Measurements from ENCODE around the gene JAG1.
"Not testable (repeated sequence)": the region's sequence is repeated elsewhere in the genome, so short reads cannot be mapped to it uniquely, and the experiment has no call there.

The JAG1 gene

DNA sequence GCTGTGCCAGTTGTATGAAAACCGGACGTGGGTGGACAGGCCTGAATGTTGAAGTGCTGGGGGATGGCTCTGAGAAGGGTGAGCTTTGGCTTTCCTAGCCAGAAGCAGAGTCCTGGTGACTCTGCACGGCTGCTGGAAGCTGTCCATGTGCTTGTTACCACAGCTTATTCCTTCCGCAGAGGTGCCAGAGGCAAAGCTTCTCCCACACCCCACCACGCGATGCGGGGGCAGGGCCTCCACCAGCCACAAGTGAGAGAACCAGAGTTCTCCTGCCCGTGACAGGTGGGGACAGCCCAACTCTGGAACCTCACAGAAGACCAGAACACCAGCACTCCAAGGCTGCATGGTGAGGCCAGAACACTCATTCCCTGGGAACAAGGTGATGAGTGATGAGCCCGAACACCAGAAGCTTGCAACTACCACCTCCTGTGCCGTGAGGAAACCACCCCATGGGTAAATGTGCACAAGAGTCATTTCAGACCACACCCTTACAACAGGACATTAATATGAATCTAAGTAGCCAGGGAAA lies 36.7 kb downstream of the JAG1 start:
- DNase-seq (ENCODE audit: low spot score) = peak; percentile 73

DNA sequence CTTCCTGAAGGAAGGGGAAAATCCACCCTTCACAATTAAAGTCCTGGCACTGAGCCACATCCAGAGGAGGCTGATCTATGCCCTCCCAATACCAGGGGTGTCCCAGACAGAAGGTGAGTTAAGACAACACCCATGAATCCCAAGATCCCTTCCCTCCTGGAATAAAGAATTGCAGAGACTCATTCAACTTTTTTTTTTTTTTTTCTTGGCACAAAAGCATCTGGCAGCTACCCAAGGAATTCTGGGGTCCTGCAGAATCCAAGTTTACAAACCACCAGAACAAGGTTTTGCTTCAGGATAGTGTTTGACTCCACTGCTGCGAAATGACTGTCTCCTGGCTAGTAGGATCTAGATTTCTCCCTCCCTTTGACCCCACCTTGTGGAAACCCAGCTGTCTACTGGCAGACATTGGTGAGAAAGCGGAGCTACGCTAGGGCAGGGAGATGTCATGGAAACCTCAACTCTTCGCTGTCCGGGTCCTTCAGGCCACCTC lies 37.4 kb downstream of the JAG1 start:
- peak; percentile 44 for DNase-seq (ENCODE audit: low spot score)

DNA sequence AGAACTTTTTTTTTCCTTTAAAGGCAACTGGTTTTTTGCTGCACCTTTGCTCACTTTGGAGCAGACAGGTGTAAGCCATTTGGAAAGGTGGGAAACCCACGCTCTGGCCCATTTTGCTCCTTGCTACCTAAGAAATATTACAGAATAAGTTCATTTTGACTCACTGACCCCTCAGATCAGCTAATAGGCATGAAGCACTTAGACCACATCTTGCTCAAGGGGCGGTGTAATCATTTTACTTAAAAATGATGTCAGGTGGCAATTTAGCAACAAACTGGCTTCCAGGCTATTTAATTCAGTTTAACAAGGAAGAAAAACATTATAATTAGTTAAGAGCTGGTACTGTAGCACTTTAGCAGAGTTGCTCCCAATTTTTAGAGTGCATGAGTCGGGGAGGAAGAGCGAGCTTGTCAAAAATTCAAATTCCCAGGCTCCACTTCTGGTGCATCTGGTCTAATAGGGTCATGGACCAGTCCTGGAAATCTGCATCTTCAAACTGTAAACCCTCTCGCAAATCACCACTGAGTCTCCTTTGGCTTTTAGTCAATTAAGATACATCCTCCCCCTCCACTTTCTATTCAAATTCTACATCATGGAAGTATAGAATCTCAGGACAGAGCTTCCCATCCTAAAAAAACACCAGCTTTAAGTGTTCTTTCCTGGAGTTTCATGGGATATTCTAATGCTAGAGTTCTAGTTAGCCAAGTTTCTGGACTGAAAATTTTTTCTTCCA lies 38.2 kb downstream of the JAG1 start:
- no peak for DNase-seq (ENCODE audit: low spot score)

DNA sequence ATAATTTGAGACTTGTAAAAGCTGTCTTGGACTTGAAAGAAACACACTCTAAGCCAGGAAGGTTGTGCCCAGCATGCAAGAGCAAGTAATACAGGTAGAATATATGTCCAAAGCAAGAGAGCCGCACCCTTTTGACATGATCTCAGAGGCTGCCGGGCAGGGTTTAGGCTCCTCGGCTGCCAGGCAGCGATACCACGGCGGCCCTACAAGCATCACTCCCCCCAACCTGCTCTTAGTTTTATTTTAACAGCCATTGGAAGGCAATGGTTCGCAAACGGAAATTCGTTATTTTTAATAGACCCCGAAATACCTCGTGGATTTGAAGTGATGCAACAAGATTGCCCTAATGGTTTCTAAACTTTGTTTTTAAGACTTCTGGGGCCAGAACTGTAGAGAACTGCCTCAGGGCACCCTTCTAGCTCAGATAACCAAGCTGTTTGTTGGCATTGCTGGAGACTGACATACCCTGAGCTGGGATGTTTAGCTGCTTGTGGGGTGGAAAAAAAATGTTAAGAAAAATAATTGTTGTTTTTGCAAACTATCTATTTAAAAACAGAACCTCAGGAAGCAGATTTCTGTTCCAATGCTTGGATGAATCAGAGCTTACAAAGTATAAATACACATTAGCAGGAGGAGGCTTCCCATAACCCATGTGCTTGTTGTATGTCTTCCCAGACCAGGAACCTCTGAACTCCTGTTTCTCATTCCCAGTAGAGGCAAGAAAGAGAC lies 39.0 kb downstream of the JAG1 start:
- peak; percentile 51 for DNase-seq (ENCODE audit: low spot score)

DNA sequence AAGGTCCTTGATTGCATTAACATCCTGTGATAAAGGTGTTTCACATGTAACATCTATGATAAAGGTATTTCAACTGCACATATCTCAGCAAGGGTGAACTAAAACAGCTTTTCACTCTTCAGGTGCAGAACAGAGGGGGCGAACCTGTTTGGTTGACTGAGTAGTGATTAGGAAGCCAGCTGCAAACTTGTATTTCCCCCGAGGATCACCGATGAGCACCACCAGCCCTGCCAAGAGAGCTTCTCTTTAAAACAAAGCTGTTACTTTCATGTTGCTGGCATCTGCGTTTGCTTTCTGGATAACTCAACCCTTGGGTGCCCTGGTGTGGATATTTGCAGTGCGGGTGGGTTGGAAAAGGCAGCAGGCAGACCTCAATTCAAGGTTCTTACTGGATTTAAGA lies 39.6 kb downstream of the JAG1 start:
- no peak for DNase-seq (ENCODE audit: low spot score)

DNA sequence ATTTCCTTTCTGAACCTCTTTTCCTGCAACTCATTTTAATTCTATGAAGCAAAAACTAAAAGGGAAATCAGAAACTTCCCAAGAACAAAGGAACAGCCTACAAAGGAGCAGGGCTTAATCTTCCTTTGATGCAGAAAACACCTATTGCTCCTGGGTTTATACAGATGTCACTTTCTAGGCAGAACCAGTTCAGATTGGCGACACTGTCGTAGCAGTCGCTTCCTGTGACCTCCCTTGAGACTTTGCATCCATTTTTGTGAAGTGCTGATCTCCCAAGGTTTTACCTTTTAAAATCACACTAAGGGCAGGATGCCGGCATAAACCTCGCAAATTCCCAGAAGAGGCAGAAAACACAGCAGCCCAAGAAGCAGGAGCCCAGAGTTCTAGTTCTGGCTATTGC lies 40.1 kb downstream of the JAG1 start:
- DNase-seq (ENCODE audit: low spot score) = no peak

DNA sequence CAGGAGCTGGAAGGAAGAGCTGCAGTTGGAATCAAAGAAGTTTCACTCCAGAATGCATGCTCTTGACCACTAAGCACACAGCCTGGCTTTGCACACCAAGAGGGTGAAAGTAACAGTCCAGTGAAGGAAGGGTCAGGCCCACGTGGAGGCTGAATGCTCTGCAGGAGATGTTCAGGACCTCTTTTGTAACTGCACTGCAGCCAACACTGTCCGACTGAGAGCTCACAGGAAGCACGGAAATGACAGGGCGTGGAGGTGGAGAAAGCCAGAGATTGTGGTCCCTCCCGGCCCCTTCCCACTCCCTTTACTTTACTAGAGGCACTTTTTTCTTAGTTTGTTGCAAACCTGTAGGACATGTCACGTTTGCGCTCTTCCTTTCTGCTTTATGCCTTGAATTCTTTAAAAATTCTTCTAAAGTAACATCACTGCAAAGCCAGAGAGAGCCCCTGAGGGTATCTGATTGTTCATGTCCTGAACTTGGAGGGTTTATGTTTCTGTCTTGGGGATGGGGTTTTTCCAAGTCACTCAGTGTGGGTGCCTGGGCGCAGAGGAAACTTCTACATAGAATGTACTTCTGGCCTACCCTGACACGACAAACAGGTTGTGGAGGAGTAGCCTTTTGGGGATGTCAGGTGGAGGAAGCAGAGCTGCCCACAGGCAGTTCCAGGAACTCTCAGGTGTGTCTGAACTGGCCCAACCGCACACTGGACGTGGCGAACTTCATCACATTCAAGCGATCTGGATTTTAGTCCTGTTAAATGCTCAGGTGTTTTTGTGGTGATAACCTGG lies 40.9 kb downstream of the JAG1 start:
- no peak for DNase-seq (ENCODE audit: low spot score)

DNA sequence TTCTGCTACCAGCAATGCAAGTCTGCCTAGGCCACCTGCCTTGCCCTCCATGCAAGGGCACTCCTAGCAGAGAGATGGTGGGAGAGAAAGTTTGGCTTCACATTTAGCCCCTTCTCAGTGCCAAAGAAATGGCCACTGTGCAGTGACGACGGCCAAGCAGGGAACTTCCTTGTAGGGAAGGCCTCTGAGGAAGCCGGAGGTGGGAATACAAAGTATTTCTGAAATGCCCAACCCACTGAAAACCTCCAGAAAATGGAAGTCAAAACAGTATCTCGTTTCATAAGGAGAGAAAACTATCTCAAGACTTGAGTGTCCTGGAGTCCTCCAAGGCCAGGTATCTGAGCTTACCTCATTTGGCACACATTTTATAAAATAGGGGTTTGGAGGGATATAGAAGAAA lies 42.7 kb downstream of the JAG1 start:
- no peak for DNase-seq (ENCODE audit: low spot score)

DNA sequence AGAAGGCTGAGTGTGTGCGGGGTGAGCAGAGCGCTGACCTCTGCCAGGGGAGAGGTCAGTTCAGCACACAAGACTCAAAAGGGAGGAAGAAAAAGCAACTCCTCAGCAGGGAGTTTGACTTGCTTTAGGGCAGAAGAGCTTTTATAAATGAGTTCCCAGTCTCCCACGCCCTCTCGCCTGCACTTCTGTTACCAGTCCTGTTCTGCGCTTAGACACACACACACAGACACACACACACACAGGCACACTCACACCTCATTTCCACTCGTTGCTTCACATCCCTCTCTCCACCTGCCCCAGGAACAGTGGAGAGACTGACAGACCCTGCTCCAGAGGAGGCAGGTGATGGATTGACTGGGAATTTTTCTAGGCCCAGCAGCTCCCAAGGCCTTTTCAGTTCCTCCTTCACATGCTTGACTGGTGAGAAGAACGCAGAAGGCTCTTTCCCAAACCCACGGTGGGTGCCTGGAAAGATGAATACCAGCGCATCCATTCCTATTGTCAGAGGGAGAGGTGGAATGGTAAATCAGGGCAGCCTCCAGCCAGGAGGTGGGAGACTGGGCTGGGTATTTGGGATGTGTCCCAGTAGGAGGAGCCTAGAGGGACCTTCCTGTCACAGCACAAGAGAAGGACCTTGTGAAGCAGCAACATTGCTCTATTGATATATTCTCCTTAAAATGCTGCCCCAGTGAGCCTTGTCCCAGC lies 43.7 kb downstream of the JAG1 start:
- DNase-seq (ENCODE audit: low spot score) = no peak

DNA sequence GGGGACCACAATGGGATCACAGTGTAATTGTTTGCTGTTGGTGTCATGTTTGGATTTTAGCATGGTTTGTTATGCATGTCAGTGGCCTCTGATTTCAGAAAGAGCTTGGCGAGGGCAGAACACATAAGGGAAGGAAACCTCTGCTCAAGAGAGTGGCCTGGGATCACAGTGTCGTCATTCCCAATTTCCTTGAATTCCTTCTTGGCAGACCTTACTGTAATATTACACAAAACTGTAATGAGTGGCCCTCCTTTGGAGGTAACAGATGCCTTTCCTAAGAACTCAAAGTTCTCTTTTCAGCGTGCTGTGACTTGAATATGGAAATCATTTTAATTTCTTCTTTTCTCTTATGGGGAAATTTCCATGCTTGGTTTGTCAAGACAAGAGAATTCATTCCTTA lies 46.9 kb downstream of the JAG1 start:
- no peak for DNase-seq (ENCODE audit: low spot score)

DNA sequence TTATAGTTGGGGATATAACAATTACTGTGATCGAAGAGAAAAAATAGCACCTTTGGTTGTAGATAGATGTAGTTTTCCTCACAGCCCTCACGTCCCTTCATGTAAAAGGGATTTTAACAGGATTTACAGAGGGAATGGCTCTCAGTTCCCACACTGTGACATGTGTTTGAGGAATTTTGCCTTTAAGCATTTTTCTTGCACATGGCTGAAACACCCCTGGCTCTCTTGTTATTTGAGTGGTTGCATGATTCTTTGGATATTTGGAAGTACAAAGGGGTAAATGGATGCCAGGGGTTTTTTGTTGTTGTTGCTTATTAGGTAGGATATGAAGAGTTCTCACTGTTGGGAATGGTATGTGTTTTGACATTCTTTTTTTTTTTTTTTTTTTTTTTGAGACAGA lies 48.2 kb downstream of the JAG1 start:
- no peak for DNase-seq (ENCODE audit: low spot score)

DNA sequence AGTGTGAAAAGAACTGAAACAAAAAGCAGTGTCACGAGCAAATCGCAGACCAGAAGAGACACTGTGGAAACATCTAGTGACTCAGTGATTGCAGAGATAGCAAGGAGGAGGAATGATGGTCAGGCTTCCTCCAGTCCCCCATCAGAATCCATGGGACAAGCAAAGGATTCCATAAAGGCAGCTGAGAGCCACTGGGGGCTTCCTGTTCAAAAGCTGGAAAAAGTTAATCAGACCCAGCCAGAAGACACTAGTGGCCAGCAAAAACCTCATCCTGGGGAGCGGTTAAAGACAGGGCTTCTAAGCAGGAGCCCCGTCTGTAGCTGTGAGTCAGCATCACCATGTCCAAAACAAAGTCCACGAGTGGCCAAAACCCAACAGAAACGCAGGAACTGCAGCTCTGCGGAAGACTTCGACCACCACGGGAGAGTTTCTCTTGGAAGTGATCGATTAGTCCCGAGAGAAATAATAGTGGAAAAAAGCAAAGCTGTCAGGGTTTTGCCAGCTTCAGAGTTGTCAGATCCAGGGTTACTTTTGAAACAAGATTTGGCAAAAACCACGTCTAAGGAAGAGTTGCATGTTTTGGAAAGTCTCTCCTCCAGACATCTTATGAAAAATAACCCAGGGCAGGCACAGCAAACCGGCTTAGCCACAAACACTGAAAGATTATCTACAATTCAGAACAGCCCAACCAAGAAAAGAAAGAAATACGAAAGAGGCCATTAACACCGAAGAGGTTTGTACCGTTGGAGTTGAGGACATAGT lies 51.0 kb downstream of the JAG1 start:
- peak; percentile 79 for DNase-seq (ENCODE audit: low spot score)

DNA sequence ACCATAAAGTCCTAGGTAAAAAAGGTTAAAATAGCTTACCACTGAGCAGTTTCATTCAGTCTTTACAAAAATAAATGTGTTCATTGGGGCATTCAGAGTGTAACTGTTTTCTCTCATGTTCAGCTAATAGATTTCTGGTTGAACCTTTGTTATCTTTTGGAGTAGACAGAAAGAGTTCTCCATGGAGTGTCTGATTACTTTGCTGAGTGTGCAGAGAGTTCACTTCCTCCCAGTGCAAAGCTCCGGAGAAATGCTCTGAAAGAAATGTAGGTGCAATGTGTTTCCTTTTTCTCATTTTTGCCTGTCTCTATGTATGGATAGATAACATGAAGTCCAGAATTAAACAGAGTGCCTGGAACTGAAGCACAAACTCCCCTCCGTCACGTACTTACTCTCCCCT lies 52.6 kb downstream of the JAG1 start:
- DNase-seq (ENCODE audit: low spot score) = no peak

DNA sequence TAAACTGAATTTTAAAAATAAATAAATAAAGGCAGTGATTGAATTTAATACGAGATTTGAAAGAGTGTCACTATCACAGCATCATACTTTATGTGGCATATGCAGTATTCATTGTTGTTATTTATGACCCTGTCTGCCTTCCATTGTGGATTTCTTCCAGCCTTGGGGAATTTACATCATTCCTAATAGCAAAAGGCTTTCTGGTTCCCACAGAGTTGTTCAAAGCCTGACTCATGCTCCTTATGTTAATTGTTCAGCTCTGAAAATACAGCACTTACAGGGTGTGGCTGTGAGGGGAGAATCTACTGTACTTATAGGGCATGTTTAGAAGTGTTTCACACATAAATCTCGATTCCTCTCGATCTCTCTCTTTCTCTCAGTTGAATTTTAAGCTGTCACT lies 54.4 kb downstream of the JAG1 start:
- peak; percentile 78 for DNase-seq (ENCODE audit: low spot score)

DNA sequence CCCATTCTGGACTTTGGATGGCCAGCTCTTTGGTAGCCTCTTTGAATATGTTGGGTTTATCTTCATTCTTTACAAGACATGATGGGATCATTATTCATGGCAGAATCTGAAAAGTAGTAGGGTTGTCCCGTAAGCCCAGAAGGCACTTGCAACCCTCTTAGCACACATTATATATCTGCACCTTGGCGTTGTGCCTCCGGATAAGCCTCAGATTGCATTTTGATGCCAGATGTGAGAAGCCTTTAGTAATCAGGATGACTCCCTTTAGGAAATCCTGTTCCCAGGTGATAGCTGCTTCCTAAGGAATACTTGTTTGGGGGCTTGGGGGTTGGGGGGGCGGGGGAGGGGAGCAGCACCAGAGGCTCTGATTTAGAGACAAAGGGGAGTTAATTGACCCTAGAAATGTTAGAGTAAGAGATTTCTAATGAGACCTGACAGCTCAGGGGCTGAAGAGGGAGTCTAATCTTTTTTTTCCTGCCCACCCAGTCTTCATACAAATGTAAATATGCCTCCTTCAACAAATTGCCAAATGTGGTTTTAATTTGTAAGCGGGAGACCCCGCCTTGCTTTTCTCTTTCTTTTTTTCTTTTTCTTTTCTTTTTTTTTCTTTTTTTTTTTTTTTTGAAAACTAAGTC lies 55.1 kb downstream of the JAG1 start:
- DNase-seq (ENCODE audit: low spot score) = no peak

DNA sequence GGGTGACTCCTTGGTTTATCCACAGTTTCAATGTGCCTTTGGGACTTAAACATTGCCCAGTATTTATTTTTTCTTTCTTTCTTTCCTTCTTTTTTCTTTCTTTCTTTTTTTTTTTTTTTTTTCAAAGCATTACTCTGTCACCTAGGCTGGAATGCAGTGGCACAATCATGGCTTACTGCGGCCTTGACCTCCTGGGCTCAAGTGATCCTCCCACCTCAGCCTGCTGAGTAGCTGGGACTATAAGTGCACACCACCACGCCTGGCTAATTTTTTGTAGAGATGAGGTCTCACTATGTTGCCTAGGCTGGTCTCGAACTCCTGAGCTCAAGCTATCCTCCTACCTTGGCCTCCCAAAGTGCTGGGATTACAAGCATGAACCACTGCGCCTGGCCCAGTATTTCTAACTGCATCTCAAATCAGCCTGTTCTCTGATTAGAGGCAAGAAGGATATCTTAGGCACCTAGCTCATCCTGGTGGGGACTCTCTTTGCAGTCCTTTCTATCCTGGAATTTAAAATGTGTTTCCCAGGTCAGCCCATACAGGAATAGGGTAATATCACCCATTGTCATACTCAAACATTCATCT lies 56.2 kb downstream of the JAG1 start:
- DNase-seq (ENCODE audit: low spot score) = not testable (repeated sequence)

DNA sequence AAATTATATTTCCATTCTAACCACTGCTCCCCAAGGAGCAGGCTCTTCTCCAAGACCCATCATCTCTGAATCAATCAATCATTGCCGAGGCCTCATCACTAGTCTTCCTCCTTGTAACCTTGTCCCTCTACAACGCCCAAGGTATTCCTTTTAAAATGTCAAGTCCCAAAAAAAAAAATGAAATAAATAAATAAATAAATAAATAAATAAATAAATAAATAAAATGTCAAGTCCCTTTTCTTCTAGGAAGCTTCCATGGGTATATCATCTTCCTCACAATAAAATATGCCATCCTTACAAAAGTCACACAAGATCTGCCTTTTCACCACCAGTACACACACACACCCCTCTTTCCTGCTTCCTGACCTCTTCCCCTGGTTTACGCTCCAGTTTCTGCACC lies 57.6 kb downstream of the JAG1 start:
- no peak for DNase-seq (ENCODE audit: low spot score)

DNA sequence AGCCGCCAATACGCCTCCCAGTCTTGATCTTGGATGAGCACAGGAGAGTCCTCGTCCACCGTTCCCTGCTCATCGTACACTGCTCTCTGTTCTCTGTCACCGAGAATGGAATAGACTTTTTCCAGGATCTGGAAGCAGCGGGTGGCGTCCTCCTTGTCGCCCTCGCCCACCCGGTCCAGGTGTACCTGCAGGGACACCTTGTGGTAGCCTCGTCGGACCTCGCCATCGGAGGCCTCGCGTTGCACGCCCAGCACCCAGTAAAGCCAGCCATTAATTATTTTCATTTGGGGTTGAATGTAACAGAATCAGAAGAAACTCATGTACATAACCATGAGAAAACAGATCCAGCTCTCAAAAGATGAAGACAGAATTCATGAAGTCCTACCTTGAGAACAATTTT lies 59.9 kb downstream of the JAG1 start:
- DNase-seq (ENCODE audit: low spot score) = no peak

DNA sequence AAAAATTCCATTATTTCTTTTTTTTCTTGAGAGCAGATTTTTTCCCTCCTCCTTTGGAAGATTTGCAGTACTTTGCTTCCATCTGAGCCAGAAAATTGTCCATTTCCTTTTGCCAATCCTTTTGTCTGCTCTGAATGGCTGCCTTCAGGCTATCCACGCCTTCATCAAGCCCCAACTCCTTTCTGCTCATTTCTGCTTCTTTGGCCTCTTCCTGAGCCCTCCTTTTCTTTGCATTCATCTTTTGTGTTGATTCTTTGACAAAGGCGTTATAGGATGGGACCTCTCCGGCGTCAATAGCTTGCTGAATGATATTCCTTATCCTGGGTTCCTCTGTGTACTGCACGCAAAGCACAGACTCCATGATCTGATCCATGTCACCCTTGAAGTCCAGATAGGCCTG lies 60.4 kb downstream of the JAG1 start:
- DNase-seq (ENCODE audit: low spot score) = not testable (repeated sequence)

DNA sequence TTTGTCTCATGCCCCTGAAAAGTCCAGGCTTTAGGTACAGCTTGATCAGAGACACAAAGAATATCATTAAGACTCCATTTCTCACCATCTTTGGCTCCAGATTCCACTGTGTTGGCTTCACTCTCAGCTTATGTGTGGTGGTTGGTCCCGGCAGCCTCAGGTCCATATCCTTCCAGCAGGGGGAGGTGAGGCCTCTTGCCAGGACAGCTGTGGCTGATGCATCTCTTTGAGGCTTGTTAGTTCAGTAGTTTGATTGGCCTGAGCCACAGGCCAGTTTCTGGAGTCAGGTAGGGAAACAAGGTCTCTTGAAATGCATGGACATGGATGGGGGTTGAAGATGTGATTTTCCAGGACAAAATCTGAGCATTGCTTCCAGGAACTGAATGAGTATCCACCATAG lies 62.4 kb downstream of the JAG1 start:
- peak; percentile 56 for DNase-seq (ENCODE audit: low spot score)

Data from AG20443 (cell line).